Mesothelial cell of epicardium (in vitro differentiated cells): ENCODE data around the gene ATP6V0A1. TPM values are rescaled to one million over a fixed set of nuclear protein-coding genes. Genes with fewer than 3 reads are reported as not detected.

Experiments
- DNase-seq, 2 experiments: peaks; one replicate each; pipeline ENCODE4 v3.0.0; 2021; ENCODE audit warnings: low spot score in 2 of 2; ENCODE audit not compliant: unreplicated experiment in 2 of 2
- H3K27ac Mint-ChIP-seq: 2 replicates; pipeline ENCODE4 v1.8.0; 2021; ENCODE audit warnings: mixed read lengths
- H3K27me3 Mint-ChIP-seq: 2 replicates; pipeline ENCODE4 v1.8.0; 2021; ENCODE audit warnings: low read depth, mixed read lengths
- H3K36me3 Mint-ChIP-seq: 2 replicates; pipeline ENCODE4 v1.8.0; 2021; ENCODE audit warnings: mixed read lengths
- H3K4me1 Mint-ChIP-seq: 2 replicates; pipeline ENCODE4 v1.8.0; 2021; ENCODE audit warnings: mixed read lengths
- H3K4me3 Mint-ChIP-seq: 2 replicates; pipeline ENCODE4 v1.8.0; 2021; ENCODE audit warnings: mild to moderate bottlenecking, moderate library complexity, mixed read lengths
- H3K9me3 Mint-ChIP-seq: 2 replicates; pipeline ENCODE4 v1.8.0; 2021; ENCODE audit warnings: mixed read lengths
- microRNA-seq: library from miRNA; unstranded; fragments of <30 nt; microRNA quantifications from one replicate; pipeline ENCODE4 v1.2.0, GENCODE V29; 2021; ENCODE audit warnings: inconsistent platforms, mixed read lengths
- total RNA-seq: library from RNA; stranded (reverse); gene quantifications from 3 replicates; pipeline ENCODE4 v1.2.1, GENCODE V29; 2021
- TF ChIP-seq, protein P1 (sequence below): fragments of 200-600 bp; sonication (generic); IDR thresholded peaks from one replicate; pipeline ENCODE4 v1.5.0; 2021; ENCODE audit warnings: antibody characterized with exemption; ENCODE audit not compliant: unreplicated experiment

ATP6V0A1 gene
- total RNA-seq, 1 donor from 2014 or later, result 60.4 TPM

DNA sequence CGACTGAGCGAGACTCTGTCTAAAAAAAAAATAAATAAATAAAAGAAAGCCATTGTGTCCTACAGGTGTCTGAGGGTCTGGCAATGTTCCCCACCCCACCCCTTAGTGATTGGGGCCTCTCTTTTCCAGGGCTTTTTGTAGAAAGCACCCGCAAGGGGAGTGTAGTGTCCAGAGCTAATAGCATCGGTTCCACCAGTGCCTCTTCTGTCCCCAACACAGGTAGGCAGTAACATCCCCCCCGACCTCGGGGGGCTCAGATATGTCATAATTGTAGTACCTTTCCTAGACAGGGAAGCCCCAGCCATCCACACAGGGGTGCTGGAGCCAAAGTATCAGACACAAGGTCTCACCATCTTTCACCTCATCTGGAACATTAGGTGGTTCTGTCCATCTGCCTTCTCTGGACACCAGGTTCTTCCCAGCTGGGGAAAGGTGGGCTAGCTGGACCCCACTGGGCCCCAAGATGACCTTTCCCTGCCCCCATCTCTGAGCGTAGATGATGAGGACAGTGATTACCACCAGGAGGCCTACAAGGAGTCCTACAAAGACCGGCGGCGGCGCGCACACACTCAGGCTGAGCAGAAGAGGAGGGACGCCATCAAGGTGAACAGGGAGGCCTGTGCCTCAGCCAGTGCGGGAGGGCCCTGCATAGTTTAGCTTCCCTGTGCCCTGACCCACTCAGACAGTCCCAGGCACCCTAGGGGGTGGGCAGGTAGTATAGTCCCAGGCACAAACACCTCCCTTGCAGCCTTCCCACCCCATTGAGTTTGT is 109.8 kb downstream of the ATP6V0A1 start:
- peak overlapping the region; percentile 94 for H3K4me3 Mint-ChIP-seq
- DNase-seq, result no peak
- TF ChIP-seq, protein P1, sequence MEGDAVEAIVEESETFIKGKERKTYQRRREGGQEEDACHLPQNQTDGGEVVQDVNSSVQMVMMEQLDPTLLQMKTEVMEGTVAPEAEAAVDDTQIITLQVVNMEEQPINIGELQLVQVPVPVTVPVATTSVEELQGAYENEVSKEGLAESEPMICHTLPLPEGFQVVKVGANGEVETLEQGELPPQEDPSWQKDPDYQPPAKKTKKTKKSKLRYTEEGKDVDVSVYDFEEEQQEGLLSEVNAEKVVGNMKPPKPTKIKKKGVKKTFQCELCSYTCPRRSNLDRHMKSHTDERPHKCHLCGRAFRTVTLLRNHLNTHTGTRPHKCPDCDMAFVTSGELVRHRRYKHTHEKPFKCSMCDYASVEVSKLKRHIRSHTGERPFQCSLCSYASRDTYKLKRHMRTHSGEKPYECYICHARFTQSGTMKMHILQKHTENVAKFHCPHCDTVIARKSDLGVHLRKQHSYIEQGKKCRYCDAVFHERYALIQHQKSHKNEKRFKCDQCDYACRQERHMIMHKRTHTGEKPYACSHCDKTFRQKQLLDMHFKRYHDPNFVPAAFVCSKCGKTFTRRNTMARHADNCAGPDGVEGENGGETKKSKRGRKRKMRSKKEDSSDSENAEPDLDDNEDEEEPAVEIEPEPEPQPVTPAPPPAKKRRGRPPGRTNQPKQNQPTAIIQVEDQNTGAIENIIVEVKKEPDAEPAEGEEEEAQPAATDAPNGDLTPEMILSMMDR, result no peak
- peaks cover 16% of the 10 kb centered on the region for H3K36me3 Mint-ChIP-seq
- no peak overlapping the region for H3K27ac Mint-ChIP-seq
- no peaks in the 10 kb centered on the region for H3K9me3 Mint-ChIP-seq
- no peaks in the 10 kb centered on the region for H3K27me3 Mint-ChIP-seq
- peaks cover 15% of the 10 kb centered on the region for H3K4me1 Mint-ChIP-seq

DNA sequence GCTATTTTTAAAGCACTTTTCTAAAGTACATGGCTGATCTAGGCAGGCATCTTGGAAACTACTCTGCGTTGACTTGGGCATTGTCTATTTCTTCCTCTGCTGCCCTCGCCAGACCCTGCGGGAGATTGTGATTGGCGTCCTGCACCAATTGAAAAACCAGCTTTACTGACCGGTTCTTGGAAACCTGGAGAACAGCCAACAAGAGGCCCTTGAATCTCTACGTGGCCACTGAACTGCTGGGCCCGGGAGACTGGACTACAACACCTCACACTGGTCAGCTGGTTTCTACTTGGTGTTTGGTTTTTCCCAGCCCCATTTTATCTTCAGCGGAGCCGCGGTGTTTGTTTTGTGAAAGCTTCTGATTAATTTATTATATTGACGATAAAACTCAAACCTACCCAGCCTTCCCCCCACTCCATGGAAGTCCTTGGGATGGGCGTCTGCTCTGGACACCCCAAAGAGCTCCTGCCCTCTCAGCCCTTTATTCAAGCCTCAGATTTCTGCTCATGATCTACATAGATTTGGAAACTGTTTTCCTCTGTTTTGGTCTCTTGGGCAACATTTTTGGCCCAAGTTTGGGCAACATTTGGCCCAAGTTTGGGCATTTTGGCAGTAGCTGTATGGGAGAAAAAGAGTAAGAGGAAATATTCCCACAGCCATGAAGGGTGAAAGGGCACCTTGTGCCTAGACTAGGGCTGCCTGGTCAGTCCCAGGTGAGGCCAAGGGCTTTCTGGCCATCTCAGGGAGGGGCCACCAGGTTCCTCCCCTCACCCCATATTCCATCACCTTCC is 113.0 kb downstream of the ATP6V0A1 start:
- Mint-ChIP-seq H3K36me3 (peaks cover 22% of the 10 kb centered on the region), H3K4me3 (no peak overlapping the region)

More for the DNA sequence above, 113.0 kb downstream of the ATP6V0A1 start:
- no peak overlapping the region for H3K27ac Mint-ChIP-seq
- no peak for DNase-seq
- no peaks in the 10 kb centered on the region for H3K27me3 Mint-ChIP-seq
- TF ChIP-seq, protein P1, result no peak
- peaks cover 14% of the 10 kb centered on the region for H3K4me1 Mint-ChIP-seq
- no peaks in the 10 kb centered on the region for H3K9me3 Mint-ChIP-seq

Small RNA genes lying within 50 kb of the gene (microRNA-seq; reads per million reads assigned to microRNA genes)
- gene MIR5010 (9.7 reads per million, percentile 32 among the genes with 10 or more reads in this experiment), gene MIR548AT (0.88 reads per million)

Other genes starting within 250 kb of the ATP6V0A1 start
- 47.7 to 52.3 TPM (median 50.6 TPM) in 3 replicates for gene STAT5B, start 182.5 kb upstream of the ATP6V0A1 start, total RNA-seq
- gene STAT5A, start 170.4 kb upstream of the ATP6V0A1 start, total RNA-seq, result 9.5 to 11.7 TPM (median 11.2 TPM) in 3 replicates
- gene STAT3, start 70.4 kb upstream of the ATP6V0A1 start, total RNA-seq, result 118 to 129 TPM (median 119 TPM) in 3 replicates
- gene CAVIN1, start 35.6 kb upstream of the ATP6V0A1 start, total RNA-seq, result 53.3 to 54.3 TPM (median 53.9 TPM) in 3 replicates
- gene NAGLU, start 77.4 kb downstream of the ATP6V0A1 start, total RNA-seq, result 31.0 to 31.9 TPM (median 31.5 TPM) in 3 replicates
- gene HSD17B1, start 94.0 kb downstream of the ATP6V0A1 start, total RNA-seq, result 1.6 to 3.0 TPM (median 2.2 TPM) in 3 replicates
- gene COASY, start 103.3 kb downstream of the ATP6V0A1 start, total RNA-seq, result 60.7 to 62.0 TPM (median 61.4 TPM) in 3 replicates
- 26.1 to 27.8 TPM (median 27.0 TPM) in 3 replicates for gene MLX, start 108.2 kb downstream of the ATP6V0A1 start, total RNA-seq
- 8.3 to 9.8 TPM (median 9.7 TPM) in 3 replicates for gene PSMC3IP, start 118.9 kb downstream of the ATP6V0A1 start, total RNA-seq
- gene RETREG3, start 150.5 kb downstream of the ATP6V0A1 start, total RNA-seq, result 77.7 to 79.1 TPM (median 77.8 TPM) in 3 replicates
- 35.0 to 42.9 TPM (median 38.4 TPM) in 3 replicates for gene TUBG1, start 150.8 kb downstream of the ATP6V0A1 start, total RNA-seq
- 30.6 to 33.7 TPM (median 33.4 TPM) in 3 replicates for gene TUBG2, start 200.4 kb downstream of the ATP6V0A1 start, total RNA-seq
- 35.9 to 38.2 TPM (median 37.8 TPM) in 3 replicates for gene PLEKHH3, start 218.1 kb downstream of the ATP6V0A1 start, total RNA-seq
- 2.0 to 2.3 TPM (median 2.1 TPM) in 3 replicates for gene CCR10, start 223.0 kb downstream of the ATP6V0A1 start, total RNA-seq
- 20.5 to 23.1 TPM (median 20.9 TPM) in 3 replicates for gene CNTNAP1, start 223.7 kb downstream of the ATP6V0A1 start, total RNA-seq